ENCODE data around the gene NRDE2. TPM values are rescaled to one million over a fixed set of nuclear protein-coding genes. Genes with fewer than 3 reads are reported as not detected.

Gene NRDE2
- total RNA-seq, result 5.9 and 7.5 TPM in 2 replicates

DNA sequence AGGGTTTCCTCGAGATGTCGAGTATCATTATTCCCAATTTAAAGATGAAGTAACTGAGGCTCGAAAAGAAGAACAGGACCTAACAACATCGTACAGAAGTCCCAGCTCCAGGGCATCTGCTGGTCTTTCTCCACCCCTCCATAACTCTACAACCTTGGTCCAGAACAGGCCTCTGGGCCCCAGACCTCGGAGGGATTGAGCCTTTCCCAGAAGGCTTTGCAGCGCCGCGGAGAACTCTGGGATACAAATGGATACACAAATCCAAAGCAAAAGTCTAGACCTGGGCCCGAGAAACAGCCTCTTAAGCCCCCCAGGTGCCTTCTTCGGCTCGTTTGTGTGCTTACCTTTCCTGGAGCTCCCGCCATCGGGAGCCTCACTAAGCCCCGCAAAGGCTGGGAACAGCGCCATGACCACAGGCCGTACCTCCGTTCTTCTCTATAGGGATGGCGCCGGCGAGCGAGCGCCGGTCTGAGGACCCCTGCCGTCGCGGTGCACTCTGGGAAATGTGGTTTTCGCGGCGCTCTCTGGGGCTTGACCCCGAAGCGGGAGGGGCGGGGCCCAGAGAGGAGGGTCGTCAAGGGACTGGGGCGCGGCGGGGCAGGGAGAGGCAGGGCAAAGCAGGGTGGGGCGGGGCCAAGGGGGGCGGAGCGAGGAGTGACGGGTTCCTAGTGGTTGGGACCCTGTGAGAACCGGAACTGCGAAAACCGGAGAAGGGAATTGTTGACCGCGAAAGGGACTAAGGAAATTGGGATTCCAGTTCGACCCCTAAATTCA lies at the start of gene NRDE2:
TSS of gene NRDE2 (minus strand) at position 445 of the 774 bp plus-strand sequence. CDS start at position 408, 37 bp downstream.

DNA sequence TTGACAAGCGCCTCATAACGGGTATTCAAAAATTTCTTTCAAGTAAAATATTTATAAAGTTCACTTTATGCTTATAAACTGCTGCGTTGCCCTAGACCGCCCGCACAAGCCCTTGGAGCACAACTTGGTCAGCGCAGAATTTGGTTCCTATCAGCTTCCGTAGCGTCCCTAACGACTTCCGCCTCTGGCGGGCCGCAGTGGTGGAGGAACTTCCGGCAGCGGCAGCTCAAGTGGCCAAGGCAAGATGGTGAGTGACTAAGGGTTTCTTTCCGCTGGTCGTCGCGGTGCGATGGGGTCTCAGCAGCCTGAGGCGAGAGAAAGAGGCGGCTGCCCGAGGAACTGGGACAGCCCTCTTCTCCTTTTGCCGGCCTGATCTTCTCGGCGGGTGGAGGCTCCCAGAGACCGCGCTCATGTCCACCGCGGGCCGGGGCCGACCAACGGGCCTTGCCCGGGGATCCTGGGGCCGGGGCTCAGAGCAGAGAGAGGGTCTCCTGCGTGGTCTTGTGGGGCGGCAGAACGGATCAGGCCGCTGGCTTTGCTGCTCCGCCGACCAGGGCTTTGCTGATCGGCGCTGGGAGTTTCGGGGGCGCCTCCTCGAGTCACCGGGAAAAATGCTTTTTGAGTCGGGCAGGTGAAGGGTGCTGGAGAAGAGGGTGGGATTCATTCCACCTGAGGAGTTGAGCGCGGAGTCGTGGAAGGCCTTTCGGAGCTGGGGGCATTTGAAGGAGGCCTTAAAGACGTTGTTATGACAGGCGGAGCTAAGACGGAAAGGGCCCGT lies 75.2 kb downstream of the NRDE2 start, which contains the start of gene PSMC1:
TSS of gene PSMC1 (plus strand) at position 200 of the 778 bp plus-strand sequence. CDS start at position 245, 45 bp downstream.

Other genes with a start within 250 kb of the NRDE2 start
- 81.4 and 107 TPM in 2 replicates for gene PSMC1, start 75.4 kb downstream of the NRDE2 start, total RNA-seq
- 151 and 174 TPM in 2 replicates for gene CALM1, start 65.1 kb upstream of the NRDE2 start, total RNA-seq